Dedifferentiated amniotic fluid mesenchymal stem cell (primary cell): Measurements from ENCODE around the gene TMEM129.
"Not testable (repeated sequence)": the region's sequence is repeated elsewhere in the genome, so short reads cannot be mapped to it uniquely, and the experiment has no call there.

Source experiments
- DNase-seq: peaks from one replicate; pipeline ENCODE4 v3.0.0-alpha.2; 2016; ENCODE audit errors: extremely low spot score

Gene TMEM129

DNA sequence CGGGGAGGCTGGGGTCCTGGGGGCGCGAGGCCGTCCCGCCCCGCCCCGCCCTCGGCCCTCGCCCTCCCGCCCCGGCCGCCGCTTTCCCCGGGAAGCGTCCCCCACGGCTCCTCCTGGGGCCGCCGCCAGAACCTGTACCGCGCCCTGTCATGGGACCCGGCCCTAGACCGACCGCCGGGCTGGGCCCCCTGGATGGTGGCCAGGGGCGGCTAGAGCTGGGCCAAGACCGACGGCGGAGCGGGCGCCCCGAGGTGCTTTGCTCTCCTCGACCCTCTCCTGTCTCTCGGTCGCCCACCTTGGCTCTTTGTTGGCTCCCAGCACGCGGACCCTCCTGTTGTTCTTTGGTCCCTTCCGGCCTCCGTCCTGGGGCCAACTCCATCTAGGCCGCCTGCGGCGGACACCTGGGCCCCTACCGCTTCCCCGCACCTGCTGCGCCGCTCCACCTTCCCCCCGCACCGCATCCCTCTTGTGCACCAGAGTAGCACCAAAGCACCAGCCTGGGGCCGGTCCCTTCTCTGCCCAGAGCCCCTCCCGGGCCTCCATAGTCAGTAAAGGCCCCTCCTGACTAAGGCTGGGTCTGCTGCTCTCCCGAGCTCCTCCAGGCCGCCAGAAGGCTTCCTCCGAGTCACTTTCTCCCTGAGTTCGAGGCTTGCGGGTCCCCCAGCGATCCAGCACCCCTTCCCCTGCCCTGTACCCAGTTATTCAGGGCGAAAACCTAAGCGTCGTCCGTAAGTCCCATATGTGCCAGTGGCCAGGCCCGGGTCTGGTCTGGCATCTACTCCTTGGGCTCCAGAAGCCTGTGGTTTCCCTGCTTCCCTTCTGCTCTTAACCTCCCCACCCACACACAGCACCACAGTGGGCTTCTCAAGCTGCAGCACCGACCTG lies 785 bp upstream of the TMEM129 start:
- no peak for DNase-seq

DNA sequence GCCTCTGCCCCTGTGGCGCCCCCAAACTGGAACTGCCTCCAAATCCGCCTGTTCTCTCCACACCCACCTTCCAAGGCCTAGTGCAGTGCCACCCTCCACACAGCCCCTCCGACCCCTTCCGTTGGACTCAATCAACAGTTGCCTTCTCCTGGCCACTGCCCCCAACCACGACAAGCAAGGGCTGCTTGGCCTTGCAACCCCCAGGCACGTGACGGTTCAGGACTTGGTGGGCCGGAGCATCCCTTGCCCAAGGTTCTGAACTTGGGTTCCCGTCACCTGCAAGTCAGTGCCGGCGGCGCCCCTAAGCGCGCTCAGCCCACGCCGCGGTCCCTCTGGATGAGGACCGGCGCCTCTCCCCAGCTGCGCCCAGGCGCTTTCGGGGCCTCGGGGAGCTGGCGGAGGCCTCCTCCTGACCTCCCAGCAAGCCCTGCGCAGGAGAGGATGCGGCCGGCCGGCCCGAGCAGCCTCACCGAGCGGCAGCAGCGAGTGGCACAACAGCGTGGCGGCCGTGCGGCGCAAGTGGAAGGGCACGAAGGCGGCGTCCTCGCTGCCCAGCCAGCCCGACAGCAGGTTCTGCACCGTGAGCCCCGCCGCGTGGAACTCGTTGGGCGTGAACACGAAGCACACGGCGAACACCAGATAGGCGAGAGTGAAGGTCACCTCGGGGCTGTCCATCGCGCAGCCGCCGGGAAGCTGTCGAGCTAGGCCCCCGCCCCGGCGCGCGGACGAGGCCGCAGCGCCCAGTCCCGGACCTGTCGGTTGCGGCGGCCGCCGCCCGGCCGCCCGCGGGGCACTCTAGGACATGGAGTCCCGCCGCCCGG lies 750 bp downstream of the TMEM129 start:
- no peak for DNase-seq

DNA sequence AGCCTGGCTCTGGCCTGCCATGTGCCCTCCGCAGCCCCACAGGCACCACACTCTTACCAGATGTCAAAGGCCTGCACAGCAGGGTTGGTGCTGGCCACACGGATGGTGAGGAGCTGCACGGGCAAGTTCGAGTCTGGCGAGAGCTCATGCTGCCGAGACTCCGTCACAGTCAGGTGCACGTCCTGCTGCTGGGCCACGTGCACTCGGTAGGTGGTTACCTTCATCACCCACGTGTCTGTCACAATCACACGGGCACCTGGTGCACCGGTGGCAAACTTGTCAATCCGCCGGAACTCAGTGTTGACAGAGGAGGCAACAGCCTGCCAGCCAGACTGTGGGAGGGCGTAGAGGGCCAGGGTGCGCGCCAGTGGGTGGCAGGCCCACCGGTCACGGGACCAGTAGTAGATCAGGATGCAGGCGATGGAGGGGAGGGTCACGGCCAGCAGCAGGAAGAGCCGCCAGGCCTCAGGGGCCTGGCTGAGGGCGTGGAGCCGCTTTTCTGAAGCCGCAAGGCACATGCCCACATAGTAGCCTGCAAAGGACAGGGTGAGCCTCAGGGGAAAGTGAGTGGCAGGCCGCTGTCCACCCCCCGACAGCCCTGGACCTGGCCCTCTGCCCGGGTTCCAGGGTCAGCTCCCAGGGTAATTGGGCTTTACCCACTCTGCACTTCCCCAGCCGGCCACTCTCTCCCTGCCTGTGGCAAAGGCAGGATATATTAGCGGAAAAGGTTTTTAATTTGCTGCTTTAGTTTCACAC lies 2.9 kb downstream of the TMEM129 start:
- DNase-seq = no peak

DNA sequence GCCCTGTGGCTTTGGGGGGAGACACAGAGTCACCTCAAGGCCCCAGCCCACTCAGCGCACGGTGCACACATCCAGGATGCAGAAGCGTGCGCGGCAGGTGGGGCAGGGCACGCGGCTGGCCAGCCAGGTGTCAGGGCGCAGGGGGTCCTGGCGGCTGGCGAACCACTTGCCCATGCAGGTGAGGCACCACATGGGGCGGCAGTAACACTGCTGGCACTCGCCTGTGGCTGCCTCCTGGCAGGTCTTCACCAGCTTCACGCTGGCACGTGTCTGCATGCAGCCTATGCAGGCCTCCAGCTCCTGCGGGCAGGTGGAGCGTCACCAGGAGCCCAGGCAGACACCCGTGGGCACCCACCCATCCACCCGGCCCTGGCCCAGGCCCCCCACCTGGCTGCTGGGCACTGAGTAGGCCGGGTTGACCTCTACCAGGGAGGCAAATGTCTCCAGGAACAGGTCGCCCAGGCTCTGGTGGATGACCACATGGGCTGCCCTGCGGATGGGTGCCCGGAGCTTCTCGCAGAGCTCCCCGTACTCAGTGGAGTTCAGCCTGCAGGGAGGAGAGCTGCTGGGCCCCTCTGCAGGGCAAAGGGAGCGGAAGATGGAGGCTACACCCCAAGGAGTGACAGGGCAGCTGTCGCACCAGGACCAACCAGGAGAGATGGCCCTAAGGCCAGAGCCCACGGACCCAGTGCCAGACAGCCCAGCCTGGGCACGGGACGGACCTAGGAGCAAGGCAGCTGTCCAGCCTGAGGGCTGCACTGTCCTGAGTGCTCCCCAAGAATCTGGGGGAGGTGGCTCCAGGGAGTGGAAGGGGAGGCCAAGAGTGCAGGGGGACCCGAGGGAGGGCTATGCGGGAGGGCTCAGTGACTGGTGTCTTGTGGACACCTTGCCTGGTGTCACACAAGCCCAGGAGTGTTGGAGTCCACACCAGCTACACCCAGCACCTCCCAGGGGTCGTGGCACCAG lies 3.7 kb downstream of the TMEM129 start:
- DNase-seq = no peak

DNA sequence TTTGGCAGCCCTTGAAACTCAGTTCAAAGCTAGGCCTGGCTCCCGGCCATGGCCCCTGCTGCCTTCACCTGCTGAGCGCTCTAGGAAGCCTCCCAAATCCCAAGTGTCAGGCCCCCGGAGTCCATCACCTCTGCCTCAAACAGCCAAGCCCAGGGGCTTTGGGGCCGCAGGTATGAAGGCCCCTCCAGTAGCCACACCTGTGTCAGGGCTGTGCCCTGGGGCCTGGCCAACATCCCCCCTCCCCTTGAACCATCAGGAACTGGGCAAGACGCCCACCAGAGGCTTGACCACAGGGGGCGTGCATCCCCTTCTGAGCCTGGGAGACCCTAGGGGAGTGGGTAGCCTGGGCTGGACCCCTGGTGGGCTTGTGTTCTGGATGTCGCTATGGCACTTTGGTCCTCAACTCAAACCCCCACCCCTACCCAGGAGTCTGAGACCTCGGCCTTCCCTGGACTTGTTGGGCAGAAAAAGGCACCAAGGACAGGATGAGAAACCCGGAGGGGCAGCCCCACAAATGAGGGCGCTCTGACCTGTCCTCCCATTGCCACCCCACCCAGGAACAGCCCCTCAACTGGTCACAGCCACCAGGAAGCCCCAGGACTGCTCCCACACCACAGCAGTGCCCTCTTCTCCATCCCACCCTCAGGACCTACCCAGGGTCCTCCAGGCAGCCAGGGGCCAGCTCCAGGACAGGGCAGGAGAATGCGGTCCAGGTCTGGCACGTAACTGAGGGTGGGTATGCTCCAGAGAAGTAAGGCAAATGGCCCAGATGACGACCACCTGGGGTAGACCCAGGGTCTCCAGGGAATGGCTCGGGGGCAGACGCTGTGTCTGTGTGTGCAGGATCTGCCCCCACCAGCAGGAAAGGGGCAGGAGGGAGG lies 4.8 kb downstream of the TMEM129 start:
- DNase-seq = no peak

DNA sequence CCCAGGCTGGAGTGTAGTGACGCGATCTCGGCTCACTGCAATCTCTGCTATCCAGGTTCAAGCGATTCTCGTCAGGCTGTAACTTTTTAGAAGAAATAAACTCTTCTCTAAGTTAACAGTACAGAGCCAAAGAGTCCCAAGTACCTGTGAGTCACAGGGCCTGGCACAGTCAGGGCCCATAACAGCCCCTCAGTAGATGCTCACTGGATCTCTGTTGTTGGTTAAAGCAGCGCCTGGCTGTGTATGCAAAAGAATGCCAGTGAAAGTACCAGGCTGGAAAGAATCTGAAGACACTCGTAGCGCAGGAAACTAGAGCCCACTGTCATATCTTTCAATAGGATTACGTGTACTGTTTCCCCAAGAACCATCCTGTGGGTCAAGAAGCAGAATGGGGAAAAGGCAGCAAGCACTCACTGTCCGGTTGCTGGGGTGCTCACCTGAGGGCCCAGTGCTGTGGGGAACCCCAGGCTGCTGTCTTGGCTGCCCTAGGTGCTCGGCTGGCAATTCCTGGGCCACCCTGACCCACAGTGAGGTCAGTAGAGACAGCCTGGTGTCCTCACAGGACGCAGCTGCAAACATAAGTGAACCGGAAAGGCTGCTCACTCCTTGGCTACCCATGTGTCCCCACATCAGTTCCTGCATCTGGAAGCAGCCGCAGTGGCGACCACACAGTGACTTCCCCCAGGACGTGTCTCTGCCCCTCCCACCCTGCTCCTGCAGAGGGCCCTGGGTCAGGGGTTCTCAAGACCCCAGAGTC lies 5.9 kb downstream of the TMEM129 start:
- no peak for DNase-seq

DNA sequence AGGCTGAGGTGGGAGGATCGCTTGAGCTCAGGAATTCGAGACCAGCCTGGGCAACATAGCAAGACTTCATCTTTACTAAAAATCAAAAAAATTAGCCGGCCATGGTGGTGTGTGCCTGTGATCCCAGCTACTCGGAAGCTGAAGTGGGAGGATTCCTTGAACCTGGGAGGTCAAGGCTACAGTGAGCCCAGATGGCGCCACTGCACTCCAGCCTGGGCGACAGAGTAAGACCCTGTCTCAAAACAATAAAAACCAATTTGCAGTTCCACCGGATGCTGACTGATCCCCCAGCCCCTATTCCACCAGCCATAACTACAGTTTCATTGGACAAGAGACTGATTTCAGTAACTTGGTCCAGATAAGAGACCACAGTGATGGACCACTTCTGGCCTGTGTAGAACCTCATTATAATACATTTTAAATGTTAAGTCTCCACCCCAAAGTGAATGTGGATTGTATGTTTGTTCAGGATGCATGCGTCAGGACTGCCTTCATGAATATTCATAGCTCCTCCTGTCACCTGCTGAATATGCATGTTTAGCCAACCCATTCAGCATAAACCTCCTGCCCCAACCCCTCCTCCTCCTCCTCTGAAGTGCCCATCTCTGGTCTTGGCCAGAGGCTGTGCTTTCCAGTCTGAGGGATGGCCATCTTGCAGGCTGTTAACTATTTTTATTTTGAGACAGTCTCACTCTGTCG lies 6.7 kb downstream of the TMEM129 start:
- DNase-seq = no peak

DNA sequence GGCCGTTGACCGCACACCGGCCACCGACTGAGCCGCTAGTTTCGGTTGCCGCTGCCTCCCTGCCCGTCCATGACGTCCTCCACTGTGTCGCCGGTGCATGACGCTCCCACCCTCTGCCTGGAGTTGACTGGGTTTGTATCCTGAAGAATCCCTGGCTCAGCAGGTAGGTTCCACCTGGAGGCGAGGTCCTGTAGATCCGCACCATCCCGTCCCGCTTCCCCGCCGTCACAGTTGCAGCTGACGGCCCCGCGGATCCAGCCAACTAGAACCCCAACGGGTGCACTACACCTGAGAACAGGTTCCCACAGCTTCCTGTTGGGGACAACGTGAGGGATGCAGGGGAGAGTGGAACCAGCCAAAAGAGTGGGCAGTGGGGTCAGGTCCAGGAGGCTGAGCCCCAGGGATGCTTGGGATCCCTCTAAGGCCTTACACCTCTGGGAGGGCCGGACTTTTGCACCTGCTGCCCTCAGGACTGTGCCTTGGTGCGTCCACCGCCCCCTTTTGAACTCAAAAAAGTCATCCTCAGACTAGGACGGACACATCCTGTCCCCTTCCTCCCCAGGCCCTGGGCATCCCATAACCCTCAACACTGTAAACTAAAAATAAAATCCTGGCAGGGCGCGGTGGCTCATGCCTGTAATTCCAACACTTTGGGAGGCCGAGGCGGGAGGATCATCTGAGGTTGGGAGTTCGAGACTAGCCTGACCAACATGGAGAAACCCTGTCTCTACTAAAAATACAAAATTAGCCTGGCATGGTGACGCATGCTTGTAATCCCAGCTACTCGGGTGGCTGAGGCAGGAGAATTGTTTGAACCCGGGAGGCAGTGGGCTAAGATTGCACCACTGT lies 7.9 kb downstream of the TMEM129 start:
- no peak for DNase-seq

DNA sequence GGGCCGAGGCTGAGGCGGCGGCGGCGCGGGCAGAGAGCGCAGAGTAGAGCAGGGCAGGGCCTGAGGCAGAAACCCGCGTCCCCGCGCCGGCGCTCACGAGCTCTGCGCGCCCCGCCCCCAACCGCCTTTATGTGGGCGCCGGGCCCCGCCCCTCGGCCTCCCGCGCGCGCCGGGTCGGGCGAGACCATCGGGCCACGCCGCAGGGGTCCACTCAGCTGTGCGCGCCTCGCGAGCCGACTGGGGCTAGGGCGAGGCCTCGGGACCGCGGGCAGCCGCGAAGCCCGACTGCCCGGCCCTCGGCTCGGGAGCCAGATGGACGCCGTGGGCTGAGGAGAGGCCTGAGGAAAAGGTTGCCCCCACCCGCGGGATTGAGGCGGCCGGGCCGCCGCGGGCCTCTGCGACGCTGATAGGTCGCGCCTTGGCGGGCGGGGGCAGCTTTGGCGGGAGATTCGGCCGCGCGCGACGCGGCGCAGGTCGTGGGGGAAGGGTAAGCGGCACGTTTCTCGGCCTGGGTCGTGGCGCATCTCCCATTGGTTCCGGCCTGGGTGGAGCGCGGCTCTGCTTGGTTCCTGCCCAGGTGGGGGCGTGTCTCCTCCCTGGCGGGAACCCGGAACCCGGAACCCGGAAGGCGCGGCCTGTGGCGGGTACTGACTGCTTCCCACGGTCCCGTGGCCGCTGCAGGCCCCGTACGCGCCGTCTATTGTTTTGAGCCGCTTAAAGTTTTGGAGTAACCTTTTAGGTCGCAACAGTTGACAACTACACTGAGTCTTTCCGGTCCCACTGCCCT lies 8.7 kb downstream of the TMEM129 start, which contains the start of gene SLBP:
TSS of gene SLBP (minus strand) at position 104 of the 787 bp plus-strand sequence. CDS start 131 bp downstream, outside the sequence.
- peak; percentile 77 for DNase-seq

DNA sequence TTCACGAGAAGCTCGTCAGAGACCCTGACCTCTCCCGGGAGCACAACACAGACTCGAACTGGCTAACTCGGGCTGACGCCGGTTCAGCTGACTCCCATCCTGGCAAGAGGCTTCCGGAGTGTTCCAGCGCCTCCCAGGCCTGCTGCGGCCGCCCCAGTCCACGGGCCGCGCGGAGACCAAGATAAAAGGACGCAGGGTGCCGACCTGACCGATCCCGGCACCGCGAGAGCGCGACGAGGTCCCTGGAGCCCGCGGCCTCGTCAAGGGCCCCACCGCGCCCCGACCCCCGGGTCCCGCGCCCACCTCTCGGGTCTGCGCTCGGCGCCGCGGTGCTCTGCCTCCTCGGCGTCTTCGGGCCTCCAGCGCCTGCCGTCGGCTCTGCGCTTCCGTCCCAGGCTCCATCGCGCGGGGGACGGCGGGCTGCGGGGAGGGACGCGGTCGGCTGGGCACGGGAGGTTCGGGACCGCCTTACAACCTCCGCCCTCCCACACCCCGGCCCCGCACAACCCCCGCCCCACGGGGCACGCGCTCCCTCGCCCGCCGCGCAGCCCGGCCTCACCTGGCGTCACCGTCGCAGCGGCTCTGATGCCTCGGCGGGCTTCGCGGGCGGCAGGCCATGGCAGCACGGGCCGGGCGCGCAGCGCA lies 9.4 kb downstream of the TMEM129 start:
- no peak for DNase-seq

DNA sequence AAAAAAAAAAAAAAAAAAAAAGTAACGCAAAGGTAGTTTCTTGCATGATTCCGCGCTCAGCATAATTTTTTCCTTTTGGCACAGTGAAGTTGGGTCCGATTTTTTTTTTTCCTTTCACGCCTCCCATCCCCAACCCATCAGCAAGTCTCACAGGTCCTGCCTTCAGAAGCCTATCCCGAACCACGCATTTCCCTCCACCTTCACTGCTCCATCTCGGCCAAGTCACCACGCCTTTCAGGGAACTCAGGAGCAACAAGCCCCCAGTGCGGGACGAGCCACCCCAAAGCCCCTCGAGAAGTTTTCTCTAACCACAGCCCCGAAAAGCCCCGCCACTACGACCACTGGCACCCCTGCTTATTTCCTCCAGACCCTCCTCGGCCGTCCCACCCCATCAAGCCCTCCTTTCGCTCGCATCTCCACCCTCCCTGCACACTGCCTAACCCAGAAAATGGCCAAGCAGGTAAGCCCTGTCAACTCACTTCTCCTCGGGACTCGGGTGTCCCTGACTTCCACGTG lies 10.0 kb downstream of the TMEM129 start:
- no peak for DNase-seq

DNA sequence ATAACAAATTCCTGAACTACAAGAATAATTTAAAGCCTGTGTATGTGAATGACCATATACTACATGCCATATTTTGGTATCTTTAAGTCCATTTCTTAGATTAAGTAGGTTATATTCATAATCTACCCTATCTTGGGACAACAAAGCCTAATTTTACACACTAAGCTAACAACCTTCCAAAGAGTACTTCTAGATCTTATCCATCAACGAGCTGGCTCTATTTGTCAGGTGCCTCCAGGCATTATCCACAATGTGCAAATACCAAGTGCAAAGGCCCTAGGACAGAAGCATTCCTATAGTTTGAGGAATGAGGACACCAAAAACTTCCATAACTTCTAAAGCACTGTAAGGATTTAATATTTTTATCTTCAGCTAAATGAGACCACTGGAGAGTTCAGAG lies 12.5 kb downstream of the TMEM129 start:
- no peak for DNase-seq

DNA sequence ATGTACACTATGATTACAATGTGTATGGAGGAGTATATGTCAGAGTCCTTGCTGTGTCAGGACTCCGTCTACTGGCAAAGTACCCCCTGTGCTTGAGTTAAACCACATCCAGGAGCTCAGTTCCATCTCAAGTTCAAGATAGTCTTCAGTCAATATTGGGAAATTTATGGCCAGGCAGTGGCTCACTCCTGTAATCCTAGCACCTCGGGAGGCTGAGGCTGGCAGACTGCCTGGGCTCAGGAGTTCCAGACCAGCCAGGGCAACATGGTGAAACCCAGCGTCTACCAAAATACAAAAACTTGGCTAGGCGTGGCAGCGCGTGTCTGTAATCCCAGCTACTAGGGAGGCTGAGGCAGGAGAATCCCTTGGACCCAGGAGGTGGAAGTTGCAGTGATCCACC lies 14.8 kb downstream of the TMEM129 start:
- DNase-seq = no peak

DNA sequence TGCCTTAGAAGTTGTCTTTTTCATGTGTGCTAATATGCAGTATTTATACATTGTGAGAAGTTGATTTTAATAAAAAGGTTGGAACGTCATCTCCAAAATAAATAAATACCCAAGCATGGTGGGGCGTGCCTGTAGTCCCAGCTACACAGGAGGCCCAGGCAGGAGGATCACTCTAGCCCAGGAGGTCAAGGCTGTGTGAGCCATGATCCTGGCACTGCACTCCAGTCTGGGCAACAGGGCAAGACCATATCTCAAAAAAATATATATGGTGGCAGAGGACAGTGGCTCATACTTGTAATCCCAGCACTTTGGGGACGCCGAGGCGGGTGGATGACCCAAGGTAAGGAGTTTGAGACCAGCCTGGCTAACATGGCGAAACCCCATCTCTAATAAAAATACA lies 15.4 kb downstream of the TMEM129 start:
- no peak for DNase-seq

DNA sequence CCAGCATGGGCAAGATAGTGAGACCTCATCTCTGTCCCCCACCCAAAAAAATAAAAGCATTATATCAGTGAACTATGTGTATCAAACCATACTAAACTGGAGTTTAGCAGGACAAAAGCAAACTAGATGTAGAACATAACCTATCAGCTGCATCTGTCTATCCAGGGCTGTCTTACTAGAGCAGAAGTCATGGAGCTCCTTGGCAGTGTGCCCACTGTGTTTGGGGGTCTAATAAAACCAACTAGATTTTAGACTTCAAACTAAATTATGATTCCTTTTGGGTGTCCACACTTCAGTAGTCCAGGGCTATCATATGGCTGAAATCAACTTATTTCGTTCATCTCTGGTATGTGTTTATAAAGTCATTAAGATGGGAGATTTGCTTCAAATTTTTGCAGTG lies 17.3 kb downstream of the TMEM129 start:
- DNase-seq = no peak

DNA sequence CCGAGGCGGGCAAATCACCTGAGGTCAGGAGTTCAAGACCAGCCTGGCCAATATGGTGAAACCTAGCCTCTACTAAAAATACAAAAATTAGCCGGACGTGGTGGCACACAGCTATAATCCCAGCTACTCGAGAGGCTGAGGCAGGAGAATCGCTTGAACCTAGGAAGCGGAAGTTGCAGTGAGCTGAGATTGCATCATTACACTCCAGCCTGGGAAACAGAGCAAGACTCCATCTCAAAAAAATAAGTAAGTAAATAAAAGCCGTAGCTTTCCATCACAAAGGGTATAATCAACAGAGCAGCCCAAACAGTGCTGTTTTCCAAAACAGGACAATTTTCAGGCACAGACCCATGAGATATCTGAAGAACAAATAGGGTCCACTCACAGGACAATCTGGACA lies 19.5 kb downstream of the TMEM129 start:
- not testable (repeated sequence) for DNase-seq
